ENCODE measurements around the gene C6orf47. TPM values are rescaled to one million over a fixed set of nuclear protein-coding genes. Genes with fewer than 3 reads are reported as not detected.
A peak's percentile ranks its signal among the peaks of the same experiment; 100 is the strongest.

C6orf47 gene
- total RNA-seq, 1 donor from 2014 or later = 28.8 TPM

DNA sequence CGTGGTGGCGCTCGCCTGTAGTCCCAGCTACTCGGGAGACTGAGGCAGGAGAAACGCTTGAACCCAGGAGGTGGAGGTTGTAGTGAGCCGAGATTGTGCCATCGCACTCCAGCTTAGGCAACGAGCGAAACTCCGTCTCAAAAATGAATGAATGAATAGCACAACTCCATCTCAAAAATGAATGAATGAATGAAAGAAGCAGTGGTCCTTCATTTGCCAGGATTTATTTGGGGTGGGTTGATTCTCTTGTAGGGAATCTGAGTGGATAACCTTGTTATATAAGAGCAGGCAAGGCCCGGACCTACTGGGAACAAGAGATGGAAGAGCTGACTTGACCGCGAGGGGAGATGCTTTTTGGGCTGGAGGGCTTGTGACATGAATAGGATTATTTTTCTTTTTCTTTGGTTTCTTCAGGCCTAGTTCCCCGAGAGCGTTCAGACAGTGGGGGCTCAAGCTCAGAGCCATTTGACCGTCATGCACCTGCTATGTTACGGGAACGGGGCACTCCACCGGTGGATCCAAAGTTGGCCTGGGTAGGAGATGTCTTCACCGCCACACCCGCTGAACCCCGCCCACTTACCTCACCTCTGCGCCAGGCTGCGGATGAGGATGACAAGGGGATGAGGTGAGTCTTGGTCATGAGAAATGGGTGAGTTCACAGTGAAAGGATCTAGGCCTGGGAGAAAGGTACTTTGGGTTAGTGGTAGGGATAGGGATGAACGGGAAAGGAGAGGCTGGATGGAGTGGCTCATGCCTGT lies 30.2 kb downstream of the C6orf47 start:
- Mint-ChIP-seq H3K4me3 (ENCODE audit: unreplicated experiment) (peak overlapping the region; percentile 42), H3K4me1 (ENCODE audit: low read depth, unreplicated experiment) (peaks cover 2% of the 10 kb centered on the region), H3K27ac (ENCODE audit: unreplicated experiment) (peak overlapping the region; percentile 38), H3K9me3 (ENCODE audit: unreplicated experiment) (peaks cover 6% of the 10 kb centered on the region), H3K36me3 (ENCODE audit: unreplicated experiment) (peaks cover 10% of the 10 kb centered on the region), H3K27me3 (ENCODE audit: unreplicated experiment) (peaks cover 16% of the 10 kb centered on the region)
- no peak for TF ChIP-seq CTCF (IDR thresholded peaks at IDR 0.05; ENCODE audit: partially characterized antibody, unreplicated experiment)
- DNase-seq = no peak

- no peak for DNase-seq
- Mint-ChIP-seq H3K36me3 (ENCODE audit: unreplicated experiment) (peaks cover 10% of the 10 kb centered on the region), H3K27ac (ENCODE audit: unreplicated experiment) (no peak overlapping the region), H3K4me1 (ENCODE audit: low read depth, unreplicated experiment) (peaks cover 3% of the 10 kb centered on the region), H3K9me3 (ENCODE audit: unreplicated experiment) (peaks cover 6% of the 10 kb centered on the region), H3K4me3 (ENCODE audit: unreplicated experiment) (no peak overlapping the region), H3K27me3 (ENCODE audit: unreplicated experiment) (peaks cover 12% of the 10 kb centered on the region)
- no peak for TF ChIP-seq CTCF (IDR thresholded peaks at IDR 0.05; ENCODE audit: partially characterized antibody, unreplicated experiment)
Observed at GRCh38 chr6:31629014-31629413, 31.6 kb downstream of the C6orf47 start.

DNA sequence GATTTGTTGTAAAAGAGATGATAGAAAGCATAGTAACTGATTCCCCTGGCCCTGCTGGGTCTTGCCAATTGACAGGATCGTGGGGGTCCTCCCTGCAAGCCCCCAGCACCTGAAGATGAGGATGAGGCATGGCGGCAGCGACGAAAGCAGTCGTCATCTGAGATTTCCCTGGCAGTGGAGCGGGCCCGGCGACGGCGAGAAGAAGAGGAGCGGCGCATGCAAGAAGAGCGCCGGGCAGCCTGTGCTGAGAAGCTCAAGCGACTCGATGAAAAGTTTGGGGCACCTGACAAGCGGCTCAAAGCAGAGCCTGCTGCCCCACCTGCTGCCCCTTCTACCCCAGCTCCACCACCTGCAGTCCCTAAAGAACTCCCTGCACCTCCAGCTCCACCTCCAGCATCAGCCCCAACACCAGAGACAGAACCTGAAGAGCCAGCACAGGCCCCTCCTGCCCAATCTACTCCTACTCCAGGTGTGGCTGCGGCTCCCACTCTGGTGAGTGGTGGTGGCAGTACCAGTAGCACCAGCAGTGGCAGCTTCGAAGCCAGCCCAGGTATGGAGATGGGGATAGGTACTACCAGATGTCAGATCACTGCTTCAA lies 32.8 kb downstream of the C6orf47 start:
- Mint-ChIP-seq H3K9me3 (ENCODE audit: unreplicated experiment) (peaks cover 6% of the 10 kb centered on the region), H3K27me3 (ENCODE audit: unreplicated experiment) (peaks cover 10% of the 10 kb centered on the region), H3K36me3 (ENCODE audit: unreplicated experiment) (peaks cover 14% of the 10 kb centered on the region), H3K4me1 (ENCODE audit: low read depth, unreplicated experiment) (peaks cover 10% of the 10 kb centered on the region), H3K27ac (ENCODE audit: unreplicated experiment) (peak overlapping the region; percentile 16), H3K4me3 (ENCODE audit: unreplicated experiment) (peak overlapping the region; percentile 44)
- TF ChIP-seq CTCF (IDR thresholded peaks at IDR 0.05; ENCODE audit: partially characterized antibody, unreplicated experiment) = no peak
- no peak for DNase-seq

DNA sequence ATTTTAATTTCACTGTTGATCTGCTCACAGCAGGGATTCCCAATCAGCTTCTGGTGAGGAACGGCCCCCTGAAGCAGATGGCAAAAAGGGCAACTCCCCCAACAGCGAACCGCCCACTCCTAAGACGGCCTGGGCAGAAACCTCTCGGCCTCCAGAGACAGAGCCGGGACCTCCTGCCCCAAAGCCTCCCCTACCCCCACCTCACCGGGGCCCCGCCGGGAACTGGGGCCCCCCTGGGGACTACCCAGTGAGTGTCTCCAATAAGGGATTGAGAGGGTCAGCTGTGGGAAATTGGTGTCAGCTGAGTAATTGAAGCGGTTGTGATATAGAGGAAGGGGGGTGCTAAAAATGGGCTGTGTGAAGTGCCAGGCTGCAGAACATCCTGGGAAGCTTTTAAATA lies 33.6 kb downstream of the C6orf47 start:
- Mint-ChIP-seq H3K27me3 (ENCODE audit: unreplicated experiment) (peaks cover 8% of the 10 kb centered on the region), H3K4me1 (ENCODE audit: low read depth, unreplicated experiment) (peaks cover 17% of the 10 kb centered on the region), H3K4me3 (ENCODE audit: unreplicated experiment) (no peak overlapping the region), H3K36me3 (ENCODE audit: unreplicated experiment) (peaks cover 14% of the 10 kb centered on the region), H3K27ac (ENCODE audit: unreplicated experiment) (no peak overlapping the region), H3K9me3 (ENCODE audit: unreplicated experiment) (peaks cover 6% of the 10 kb centered on the region)
- DNase-seq = no peak
- no peak for TF ChIP-seq CTCF (IDR thresholded peaks at IDR 0.05; ENCODE audit: partially characterized antibody, unreplicated experiment)

DNA sequence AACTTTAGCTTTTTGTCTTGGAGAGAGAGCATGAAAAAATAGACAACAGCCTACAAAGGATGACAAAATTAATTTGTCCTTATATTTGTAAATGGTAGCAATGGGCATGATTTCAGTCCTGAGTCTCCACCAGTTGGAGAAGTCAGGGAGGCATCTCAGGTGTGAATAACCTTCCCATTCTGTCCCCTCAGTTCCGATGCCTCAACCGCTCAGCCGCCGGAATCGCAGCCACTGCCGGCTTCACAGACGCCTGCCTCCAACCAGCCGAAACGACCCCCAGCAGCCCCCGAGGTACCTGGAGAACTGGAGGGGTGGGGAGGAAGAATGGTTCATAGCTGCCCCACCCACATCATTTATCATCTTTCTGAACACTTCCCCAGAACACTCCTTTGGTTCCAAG lies 36.5 kb downstream of the C6orf47 start:
- Mint-ChIP-seq H3K9me3 (ENCODE audit: unreplicated experiment) (peaks cover 6% of the 10 kb centered on the region), H3K36me3 (ENCODE audit: unreplicated experiment) (peaks cover 8% of the 10 kb centered on the region), H3K27ac (ENCODE audit: unreplicated experiment) (peak overlapping the region; percentile 62), H3K4me1 (ENCODE audit: low read depth, unreplicated experiment) (peaks cover 17% of the 10 kb centered on the region), H3K4me3 (ENCODE audit: unreplicated experiment) (peak overlapping the region; percentile 75), H3K27me3 (ENCODE audit: unreplicated experiment) (peaks cover 8% of the 10 kb centered on the region)
- DNase-seq = no peak
- TF ChIP-seq CTCF (IDR thresholded peaks at IDR 0.05; ENCODE audit: partially characterized antibody, unreplicated experiment) = no peak

All from glutamatergic neuron (in vitro differentiated cells).